ENCODE results near the gene HNMT.
"Not testable (repeated sequence)": the region's sequence is repeated elsewhere in the genome, so short reads cannot be mapped to it uniquely, and the experiment has no call there.

HNMT gene

DNA sequence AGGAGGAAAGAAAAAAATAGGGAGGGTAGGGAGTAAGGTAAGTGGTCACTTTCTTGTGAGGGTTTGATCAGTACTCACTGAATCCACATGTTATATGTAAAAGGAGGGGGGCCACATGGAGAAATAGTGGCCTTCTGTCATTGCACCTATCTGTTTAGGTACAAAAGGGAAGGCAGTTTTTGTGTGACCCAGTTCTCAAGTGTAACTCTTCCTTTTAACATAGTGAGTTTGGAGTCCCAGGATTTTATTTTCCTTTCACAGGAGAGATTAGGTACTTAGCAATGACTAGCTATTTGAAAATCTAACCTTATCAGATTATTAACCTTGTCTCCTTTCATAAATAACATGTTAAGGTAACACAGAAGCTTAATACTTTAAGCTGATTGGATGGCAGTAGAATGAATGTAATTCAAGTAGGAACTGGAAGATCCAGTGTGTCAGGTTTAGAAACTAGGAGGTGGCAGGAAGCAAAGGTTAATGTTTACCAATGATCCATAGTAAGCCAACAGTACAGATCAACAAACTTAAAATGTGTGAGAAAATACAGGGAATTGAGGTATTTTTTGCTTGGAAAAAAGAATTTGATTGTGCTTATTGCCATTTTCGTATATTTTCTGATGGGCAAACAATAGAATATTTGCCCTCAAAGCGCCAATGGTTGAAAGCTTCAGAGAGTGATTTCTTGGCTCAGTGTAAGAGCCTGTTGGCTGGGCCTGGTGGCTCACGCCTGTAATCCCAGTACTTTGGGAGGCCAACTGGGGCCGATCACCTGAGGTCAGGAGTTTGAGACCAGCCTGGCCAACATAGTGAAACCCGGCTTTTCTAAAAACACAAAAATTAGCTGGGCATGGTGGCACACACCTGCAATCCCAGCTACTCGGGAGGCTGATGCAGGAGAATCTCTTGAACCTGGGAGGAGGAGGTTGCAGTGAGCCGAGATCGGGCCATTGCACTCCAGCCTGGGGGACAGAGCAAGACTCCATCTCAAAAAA lies 11.3 kb downstream of the HNMT start:
- no peak for DNase-seq (ENCODE audit: low read depth in 2 of 2)

DNA sequence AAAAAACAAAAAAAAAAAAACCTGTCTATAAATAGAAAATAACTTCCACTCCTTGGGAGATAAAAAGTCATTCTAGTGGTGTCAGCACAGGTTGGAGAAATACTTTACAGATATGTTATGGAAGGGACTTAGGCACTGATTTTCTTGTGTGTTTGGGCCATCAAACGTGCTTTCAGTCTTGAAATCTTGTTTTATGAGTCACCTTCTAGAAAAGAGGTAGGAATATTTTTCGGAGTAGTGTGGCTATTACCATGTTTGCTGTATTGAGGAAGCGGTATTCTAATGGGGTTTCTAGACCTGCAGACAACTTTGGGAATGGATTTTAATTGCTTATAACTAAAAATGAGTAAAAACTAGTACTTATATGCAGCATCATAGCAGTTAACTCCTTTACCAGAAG lies 12.0 kb downstream of the HNMT start:
- DNase-seq (ENCODE audit: low read depth in 2 of 2), result no peak

DNA sequence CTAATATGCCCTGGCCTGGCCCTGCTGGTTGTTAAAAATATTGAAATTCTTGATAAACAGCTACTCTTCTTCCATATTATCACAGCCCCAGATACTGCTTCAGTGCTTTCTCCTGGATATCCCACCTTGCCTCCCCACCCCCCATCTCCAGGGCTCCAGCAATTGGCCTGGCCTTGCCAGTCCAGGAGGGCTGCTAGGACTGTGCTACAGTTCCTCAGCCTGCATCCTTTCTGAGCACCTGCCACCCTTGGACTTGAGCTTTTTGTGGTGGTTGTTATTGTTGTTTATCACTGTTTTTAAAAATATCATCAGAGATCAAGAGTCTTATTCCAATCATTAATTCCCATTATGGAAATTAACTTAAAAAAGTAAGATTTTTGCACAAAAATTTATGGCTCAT lies 13.5 kb downstream of the HNMT start:
- DNase-seq (ENCODE audit: low read depth in 2 of 2), result no peak

DNA sequence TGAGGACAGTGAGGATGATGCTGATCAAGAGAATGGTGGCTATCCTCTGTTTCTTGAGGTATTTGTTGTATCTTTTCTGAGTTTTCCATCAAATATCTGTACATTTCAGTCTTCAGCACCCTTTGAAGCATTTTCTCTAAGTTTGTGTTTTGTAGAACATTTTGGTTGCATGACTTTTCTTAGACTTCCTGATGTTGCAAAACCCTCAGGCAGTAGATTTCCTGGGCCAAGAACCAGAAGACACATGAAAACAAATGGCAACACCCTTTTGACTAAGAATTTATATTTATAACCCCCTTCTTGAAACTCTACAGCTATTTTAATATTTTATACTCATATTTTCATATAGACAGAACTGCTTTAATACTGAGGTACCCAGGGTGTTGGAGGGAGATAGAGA lies 16.2 kb downstream of the HNMT start:
- no peak for DNase-seq (ENCODE audit: low read depth in 2 of 2)

DNA sequence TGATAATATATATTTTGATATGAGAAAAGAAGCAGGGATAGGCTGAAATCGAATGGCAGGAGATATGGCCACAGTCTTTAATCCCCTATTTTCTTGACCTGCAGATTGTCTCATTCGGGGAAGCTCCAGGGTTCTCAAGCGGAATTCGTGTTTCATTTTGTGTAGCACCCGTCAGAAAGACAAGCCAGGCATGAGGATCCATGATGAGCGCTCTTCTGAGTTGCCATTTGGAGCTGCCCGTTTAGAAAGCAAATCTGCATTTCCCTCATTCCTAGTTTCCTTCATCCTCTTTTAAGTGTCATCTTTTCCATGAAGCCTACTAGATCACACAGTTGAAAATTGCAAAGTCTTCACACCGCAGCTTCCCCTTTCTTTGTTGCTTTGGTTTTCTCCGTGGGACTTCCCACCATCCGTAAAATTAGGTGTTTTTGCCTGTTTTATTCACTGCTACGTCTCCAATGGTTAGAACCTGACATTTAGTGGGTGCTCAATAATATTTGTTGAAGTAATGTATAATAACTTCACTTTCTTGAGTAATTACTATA lies 16.9 kb downstream of the HNMT start:
- DNase-seq (ENCODE audit: low read depth in 2 of 2), result no peak

DNA sequence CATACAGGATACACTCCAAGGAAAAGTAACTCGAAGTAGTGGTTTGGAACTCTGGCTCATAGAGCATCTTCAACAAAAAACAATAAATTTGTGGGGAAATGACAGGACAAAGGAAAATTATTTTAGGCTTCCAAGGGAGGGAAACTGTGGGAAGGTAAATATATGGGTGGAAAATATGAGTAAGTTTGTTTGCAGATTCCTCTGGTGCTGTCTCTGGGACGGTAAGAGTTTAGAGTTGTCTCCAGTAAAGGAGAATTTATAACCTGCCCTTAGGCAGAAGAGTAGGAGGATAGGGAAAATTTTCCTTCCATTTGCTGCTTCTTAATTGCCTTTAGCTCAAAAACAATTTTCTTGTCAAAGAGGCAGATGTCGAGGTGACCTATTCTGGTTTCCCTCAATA lies 19.3 kb downstream of the HNMT start:
- DNase-seq (ENCODE audit: low read depth in 2 of 2), result no peak

DNA sequence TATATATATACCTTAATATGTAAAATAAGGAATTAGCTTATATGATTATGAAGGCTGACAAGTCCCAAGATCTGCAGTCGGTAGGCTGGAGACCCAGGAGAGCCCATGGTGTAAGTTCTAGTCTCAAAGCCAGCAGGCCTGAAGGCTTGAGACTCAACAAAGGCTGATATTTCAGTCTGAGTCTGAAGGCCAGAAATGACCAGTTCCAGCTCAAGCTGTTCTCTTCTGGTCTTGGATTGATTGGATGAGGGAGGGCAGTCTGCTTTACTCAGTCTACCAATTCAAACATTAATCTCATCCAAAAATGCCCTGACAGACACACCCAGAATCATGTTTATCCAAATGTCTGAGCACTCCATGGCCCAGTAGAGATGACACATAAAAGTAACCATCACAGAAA lies 22.0 kb downstream of the HNMT start:
- no peak for DNase-seq (ENCODE audit: low read depth in 2 of 2)

DNA sequence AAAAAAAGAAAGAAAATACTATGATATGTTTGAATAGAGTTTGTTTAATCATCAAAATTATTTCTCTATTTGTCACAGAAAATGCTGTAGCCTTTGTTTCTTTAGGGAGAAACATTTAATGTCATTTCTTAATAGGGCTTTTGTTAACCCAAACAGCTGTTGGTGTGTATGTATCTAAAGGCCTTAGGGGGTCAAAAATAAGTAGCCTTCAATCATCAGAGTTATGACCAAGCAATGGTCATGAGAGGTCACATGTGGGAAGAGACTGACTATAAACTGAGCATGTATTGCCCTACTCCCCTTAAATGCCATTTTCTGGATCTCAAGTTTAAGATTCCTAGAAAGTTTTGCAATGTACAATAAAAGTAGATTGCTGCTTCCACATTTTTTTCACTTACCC lies 22.7 kb downstream of the HNMT start:
- DNase-seq (ENCODE audit: low read depth in 2 of 2), result no peak

DNA sequence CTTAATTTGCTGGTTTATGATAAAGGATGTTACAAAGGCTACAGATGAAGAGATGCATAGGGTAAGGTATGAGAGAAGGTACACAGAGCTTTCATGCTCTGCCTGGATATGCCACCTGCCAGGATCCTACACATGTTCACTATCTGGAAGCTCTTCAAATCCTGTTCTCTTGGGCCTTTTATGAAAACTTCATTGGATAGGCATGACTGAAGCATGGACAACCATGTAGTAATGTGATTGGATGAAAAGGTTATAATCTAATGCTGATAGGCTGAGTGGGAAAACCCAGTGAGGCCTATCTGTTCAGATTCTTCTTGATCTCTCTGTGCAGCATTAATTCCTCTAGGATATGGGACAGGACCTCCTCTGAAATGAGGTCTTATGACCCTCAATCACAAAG lies 26.8 kb downstream of the HNMT start:
- no peak for DNase-seq (ENCODE audit: low read depth in 2 of 2)

DNA sequence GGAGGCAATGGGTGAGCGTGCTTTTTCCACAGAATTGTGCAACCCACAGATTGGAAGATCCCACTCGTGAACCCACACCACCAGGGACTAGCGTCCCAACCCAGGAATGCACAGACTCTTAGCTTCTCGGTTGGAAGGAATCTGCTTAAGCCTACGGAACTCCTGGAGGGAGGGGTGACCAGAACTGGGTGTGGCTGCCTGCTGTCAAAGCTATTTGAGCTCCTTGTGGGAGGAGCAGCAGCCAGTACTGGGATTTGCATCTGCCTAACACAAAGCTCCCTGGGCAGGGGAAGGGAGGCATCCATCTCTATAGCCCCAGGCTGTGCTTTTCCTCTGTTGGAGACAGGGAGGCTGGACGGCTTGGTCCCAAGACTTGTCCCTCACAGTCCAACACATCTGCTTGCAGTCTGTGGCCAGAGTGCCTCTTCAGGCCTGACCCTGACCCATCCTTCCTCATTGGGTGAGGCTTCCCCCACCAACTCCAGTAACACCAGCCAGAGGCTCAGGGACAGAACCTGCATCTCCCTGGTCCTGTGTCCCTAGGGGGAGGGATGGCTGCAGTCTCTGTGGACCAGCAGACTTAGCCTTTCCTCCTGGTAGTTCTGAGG lies 27.9 kb downstream of the HNMT start:
- no peak for DNase-seq (ENCODE audit: low read depth in 2 of 2)

DNA sequence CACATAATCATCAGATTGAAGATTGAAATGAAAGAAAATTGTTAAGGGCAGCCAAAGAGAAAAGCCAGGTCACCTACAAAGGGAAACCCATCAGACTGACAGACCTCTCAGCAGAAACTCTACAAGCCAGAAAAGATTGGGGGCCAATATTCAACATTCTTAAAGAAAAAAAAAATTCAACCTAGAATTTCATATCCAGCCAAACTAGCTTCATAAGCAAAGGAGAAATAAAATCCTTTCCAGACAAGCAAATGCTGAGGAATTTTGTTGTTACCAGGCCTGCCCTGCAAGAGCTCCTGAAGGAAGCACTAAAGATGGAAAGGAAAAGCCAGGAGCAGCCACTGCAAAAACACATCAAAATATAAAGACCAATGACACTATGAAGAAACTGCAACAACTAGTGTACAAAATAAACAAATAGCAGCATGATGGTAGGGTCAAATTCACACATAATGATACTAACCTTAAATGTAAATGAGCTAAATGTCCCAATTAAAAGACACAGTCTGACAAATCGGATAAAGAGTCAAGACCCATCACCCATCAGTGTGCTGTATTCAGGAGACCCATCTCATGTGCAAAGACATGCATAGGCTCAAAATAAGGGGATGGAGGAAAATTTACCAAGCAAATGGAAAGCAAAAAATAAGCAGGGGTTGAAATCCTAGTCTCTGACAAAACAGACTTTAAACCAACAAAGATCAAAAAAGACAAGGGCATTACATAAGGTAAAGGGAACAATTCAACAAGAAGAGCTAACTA lies 29.6 kb downstream of the HNMT start:
- DNase-seq (ENCODE audit: low read depth in 2 of 2), result not testable (repeated sequence)

DNA sequence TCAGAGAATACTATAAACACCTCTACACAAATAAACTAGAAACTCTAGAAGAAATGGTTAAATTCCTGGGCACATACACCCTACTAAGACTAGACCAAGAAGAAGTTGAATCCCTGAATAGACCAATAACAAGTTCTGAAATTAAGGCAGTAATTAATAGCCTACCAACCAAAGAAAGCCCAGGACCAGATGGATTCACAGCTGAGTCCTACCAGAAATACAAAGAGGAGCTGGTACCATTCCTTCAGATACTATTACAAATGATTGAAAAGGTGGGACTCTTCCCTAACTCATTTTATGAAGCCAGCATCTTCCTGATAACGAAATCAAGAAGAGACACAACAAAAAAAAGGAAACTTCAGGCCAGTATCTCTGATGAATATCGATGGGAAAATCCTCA lies 31.1 kb downstream of the HNMT start:
- not testable (repeated sequence) for DNase-seq (ENCODE audit: low read depth in 2 of 2)

DNA sequence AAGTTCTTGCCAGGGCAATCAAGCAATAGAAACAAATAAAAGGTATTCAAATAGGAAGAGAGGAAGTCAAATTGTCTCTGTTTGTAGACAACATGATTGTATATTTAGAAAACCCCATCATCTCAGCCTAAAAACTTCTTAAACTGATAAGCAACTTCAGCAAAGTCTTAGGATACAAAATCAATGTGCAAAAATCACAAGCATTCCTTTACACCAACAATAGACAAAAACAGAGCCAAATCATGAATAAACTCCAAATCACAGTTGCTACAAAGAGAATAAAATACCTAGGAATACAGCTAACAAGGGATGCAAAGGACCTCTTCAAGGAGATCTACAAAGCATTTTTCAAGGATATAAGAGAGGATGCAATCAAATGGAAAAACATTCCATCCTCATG lies 31.9 kb downstream of the HNMT start:
- not testable (repeated sequence) for DNase-seq (ENCODE audit: low read depth in 2 of 2)

DNA sequence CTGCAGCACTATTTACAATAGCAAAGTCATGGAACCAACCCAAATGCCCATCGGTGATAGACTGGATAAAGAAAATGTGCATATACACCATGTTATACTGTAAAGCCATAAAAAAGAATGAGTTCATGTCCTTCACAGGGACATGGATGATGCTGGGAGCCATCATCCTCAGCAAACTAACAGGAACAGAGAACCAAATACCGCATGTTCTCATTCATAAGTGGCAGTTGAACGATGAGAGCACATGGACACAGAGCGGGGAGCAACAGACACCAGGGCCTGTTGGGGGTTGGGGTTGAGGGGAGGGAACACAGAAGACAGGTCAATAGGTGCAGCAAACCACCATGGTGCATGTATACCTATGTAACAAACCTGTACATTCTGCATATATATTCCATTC lies 33.5 kb downstream of the HNMT start:
- no peak for DNase-seq (ENCODE audit: low read depth in 2 of 2)

DNA sequence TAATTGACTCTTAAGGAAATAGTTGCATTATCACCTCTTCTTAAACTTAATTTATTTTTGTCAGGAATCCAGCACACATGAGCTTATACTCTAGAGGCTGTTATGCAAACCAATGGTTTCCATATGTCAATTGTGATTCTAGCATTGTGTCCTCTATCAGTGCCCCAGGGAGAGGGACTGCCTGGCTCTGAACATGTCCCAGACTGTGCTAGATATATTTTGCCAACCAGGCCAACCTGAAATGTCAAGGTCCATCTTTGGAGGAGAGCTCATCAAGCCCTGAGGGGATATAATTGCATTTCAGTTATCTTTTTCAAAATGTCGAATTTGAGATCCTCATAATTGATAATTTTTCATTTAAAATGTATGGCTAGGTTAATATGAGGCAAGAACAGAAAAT lies 34.2 kb downstream of the HNMT start:
- no peak for DNase-seq (ENCODE audit: low read depth in 2 of 2)

DNA sequence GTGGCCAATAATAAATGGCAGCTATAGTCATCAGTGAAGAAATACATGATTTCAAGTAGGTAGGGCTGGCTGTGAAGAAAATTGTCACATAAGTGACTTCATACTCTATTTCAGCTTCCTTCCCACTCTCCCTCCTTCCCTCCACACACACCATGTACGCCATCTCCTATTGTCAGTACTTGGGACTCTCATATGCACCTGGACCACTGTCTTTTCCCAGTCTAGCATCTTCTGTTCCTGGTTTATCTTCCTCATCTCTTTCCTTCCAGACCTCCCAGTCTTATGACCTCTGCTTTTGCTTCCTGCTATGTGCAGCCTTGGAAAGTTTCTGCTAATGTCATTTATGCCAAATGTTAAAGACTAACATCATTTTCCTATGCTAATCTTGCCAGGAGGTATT lies 35.0 kb downstream of the HNMT start:
- no peak for DNase-seq (ENCODE audit: low read depth in 2 of 2)

DNA sequence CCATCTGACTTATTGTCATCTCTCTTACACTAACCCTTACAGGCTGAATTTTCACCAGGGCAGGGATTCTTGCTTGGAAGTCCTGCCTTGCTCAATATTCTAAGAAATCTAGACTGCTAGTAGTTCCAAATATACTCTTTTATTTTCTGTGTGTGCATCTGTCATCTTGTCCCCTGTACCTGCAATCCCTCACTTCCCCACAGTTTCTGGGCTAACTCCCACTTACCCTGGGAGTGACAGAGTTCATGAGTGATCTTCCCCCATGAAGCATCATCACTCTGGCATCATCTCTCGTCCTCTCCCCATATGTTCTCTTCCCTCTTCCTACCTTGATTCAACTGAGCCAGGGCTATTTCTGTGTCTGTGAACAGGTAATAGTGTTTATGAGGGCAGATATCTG lies 35.7 kb downstream of the HNMT start:
- no peak for DNase-seq (ENCODE audit: low read depth in 2 of 2)

DNA sequence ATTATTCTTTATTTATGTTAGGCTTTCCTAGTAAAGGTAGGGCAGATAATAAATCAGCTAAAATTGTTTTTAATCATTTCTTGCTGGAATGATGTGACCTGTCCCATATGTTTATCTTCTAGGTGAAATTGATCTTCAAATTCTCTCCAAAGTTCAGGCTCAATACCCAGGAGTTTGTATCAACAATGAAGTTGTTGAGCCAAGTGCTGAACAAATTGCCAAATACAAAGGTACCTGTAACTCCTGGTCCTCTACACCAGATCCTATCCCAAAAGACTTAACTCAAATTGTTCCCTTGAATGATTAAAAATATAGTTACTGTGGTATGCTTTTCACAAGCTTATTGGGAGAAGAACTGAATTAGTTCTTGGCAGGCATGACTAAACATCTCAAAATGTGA lies 36.5 kb downstream of the HNMT start:
- no peak for DNase-seq (ENCODE audit: low read depth in 2 of 2)

DNA sequence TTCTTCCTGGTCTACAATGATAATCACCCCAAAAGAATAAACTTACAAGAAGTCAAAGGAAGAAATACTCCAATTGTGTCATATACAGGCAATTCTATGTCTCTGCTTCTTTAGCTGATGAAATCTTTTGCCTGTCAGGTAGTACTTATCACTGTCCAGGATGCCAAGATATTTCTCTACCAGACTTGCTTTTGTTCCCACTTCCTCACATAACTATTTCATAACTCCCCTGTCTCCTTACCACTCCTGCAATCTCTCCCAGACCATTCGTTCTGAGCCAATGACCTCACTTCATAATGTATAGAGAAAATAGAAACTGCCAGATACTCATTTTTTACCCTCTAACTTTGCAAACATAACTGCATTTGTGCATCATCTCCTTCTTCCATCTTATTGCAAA lies 39.1 kb downstream of the HNMT start:
- no peak for DNase-seq (ENCODE audit: low read depth in 2 of 2)

DNA sequence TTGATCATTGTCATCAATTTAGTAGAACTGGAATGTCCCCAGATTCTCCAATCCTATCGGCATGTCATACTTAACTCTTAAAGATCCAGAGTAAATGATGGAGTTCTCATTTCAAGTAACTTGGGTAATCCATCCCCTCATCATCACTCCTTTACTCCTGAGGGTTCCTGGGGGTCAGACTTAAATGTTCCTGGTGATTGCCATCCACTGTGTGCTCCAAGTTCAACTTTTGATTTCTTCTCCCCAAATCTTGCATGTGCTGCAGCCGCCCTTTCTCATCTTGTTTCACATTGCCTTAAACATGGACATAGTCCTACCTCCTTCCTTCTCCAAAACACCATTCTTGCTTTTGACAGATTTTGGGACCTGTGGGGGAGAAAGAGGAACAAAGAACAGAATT lies 43.2 kb downstream of the HNMT start:
- no peak for DNase-seq (ENCODE audit: low read depth in 2 of 2)

DNA sequence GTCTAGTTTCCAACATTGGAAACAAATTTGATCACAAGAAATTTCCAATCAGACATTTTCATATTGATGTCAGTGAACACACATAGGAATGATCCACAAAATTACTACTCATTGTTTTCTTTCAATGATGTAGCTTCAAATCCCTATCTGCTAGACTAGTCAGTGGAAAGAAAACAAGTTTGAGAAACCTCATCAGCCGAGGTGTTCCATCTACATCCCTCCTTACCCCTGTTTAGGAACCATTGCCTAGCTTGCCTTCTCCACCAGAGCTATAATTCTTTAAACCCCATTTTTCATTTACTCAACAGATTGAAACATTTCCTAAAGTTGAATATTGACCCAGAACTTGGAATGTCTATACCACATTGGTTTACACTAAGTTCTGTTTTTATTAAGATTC lies 45.3 kb downstream of the HNMT start:
- DNase-seq (ENCODE audit: low read depth in 2 of 2), result no peak

DNA sequence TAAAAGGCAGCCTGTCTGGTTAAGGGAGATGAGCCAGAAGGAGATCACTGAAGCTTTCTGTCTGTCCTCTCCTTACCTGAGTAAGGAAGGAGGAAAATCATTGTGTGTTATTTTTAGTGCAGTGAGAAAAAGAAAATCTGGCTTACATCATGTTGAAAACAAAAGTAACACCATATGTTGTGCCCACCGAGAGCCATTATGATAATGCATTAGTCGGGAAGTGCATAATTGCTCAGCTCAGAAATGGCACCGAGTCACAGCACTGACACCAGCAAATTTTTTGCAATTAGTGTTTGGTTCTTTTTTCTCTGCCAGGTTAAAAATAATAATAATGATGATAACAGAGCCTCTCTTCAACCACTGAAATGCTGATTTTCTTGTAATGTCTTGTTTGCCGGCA lies 46.6 kb downstream of the HNMT start:
- no peak for DNase-seq (ENCODE audit: low read depth in 2 of 2)

All from stimulated activated CD4-positive, alpha-beta T cell treated with anti-CD3 and anti-CD28 coated beads, Interleukin-12 subunit alpha, Interleukin-12 subunit beta, amount 100 ng/mL, for 24 hours (primary cell).